HUES64 (cell line): ENCODE results near the gene NMRK1. TPM values are rescaled to one million over a fixed set of nuclear protein-coding genes. Genes with fewer than 3 reads are reported as not detected.

ENCODE experiments used
- H3K27ac ChIP-seq: 2 replicates; pipeline ENCODE4 v1.7.0; 2013; ENCODE audit warnings: low read depth, low read length, inconsistent platforms
- H3K27me3 ChIP-seq: 2 replicates; pipeline ENCODE4 v1.6.1; 2013; ENCODE audit warnings: mild to moderate bottlenecking, low read length; ENCODE audit not compliant: insufficient read depth
- H3K36me3 ChIP-seq: 2 replicates; pipeline ENCODE4 v1.6.1; 2013; ENCODE audit warnings: mild to moderate bottlenecking, low read length; ENCODE audit not compliant: insufficient read depth
- H3K4me1 ChIP-seq: 2 replicates; pipeline ENCODE4 v1.6.1; 2013; ENCODE audit warnings: mild to moderate bottlenecking, low read length, moderate library complexity; ENCODE audit not compliant: insufficient read depth
- H3K4me3 ChIP-seq: 2 replicates; pipeline ENCODE4 v1.5.1; 2013; ENCODE audit warnings: mild to moderate bottlenecking, low read length, moderate library complexity
- H3K9ac ChIP-seq: 2 replicates; pipeline ENCODE4 v1.6.1; 2013; ENCODE audit warnings: mild to moderate bottlenecking, low read depth, low read length
- H3K9me3 ChIP-seq: 2 replicates; pipeline ENCODE4 v1.6.1; 2013; ENCODE audit warnings: low read depth, low read length; ENCODE audit not compliant: insufficient read depth
- WGBS: fragments of 150-250, 120-280 bp; methylation state at CpG from one replicate; pipeline ENCODE4 v1.1.7; 2013; ENCODE audit warnings: missing lambda C conversion rate; 5-methylcytosine and 5-hydroxymethylcytosine counted together
- polyA plus RNA-seq, 2 experiments: library from polyadenylated mRNA; stranded (reverse); fragments of 50-300 nt; gene quantifications; one replicate each; pipeline ENCODE4 v1.2.3, GENCODE V29; 2013

Gene NMRK1
- 5.6 TPM for polyA plus RNA-seq (2013, experiment 1 of 2)
- polyA plus RNA-seq (2013, experiment 2 of 2): 4.6 TPM

- Histone ChIP-seq H3K36me3 (no peaks in the 10 kb centered on the region), H3K27ac (peak within 1 kb of the TSS; percentile 82), H3K27me3 (peaks cover 8% of the 10 kb centered on the region; the same call in 1 of the 2 replicates), H3K4me3 (peak within 1 kb of the TSS; percentile 96), H3K4me1 (peaks cover 28% of the 10 kb centered on the region), H3K9ac (peak within 1 kb of the TSS; percentile 76), H3K9me3 (no peaks in the 10 kb centered on the region)
- WGBS: under 1% methylated on average over 93 of the region's 93 CpGs
Observed at GRCh38 chr9:75087824-75088645, at the start of gene NMRK1, which contains the start of gene OSTF1. Gene NMRK1, minus strand, starts transcription at chr9:75088155. Its CDS starts 5,040 bp downstream, at chr9:75083115. Gene OSTF1, plus strand, starts transcription at chr9:75088514. Its CDS starts 179 bp downstream, at chr9:75088693.

GRCh38 chr9:75134495-75134894 lies 46.5 kb upstream of the NMRK1 start:
- Histone ChIP-seq H3K4me1 (peaks cover 19% of the 10 kb centered on the region), H3K36me3 (no peaks in the 10 kb centered on the region), H3K4me3 (no peak overlapping the region), H3K9ac (no peak overlapping the region), H3K9me3 (no peaks in the 10 kb centered on the region), H3K27ac (no peak overlapping the region), H3K27me3 (no peaks in the 10 kb centered on the region)
- WGBS: 67% methylated on average over 2 of the region's 2 CpGs

- no peak overlapping the region for H3K9ac ChIP-seq
- no peaks in the 10 kb centered on the region for H3K27me3 ChIP-seq
- 61% methylated on average over 3 of the region's 3 CpGs for WGBS
- H3K36me3 ChIP-seq: no peaks in the 10 kb centered on the region
- no peaks in the 10 kb centered on the region for H3K9me3 ChIP-seq
- H3K4me3 ChIP-seq: no peak overlapping the region
- no peak overlapping the region for H3K27ac ChIP-seq
- peaks cover 19% of the 10 kb centered on the region for H3K4me1 ChIP-seq
Observed at GRCh38 chr9:75133396-75133795, 45.4 kb upstream of the NMRK1 start.

- Histone ChIP-seq H3K36me3 (no peaks in the 10 kb centered on the region), H3K9me3 (no peaks in the 10 kb centered on the region), H3K27ac (no peak overlapping the region), H3K4me1 (peaks cover 19% of the 10 kb centered on the region), H3K9ac (no peak overlapping the region), H3K4me3 (no peak overlapping the region), H3K27me3 (no peaks in the 10 kb centered on the region)
- WGBS: 89% methylated on average over 3 of the region's 4 CpGs
Observed at GRCh38 chr9:75132244-75132643, 44.3 kb upstream of the NMRK1 start.

- Histone ChIP-seq H3K9ac (no peak overlapping the region), H3K36me3 (no peaks in the 10 kb centered on the region), H3K27ac (no peak overlapping the region), H3K4me3 (no peak overlapping the region), H3K27me3 (no peaks in the 10 kb centered on the region), H3K9me3 (no peaks in the 10 kb centered on the region), H3K4me1 (peaks cover 19% of the 10 kb centered on the region)
- 97% methylated on average over 3 of the region's 3 CpGs for whole genome bisulfite sequencing
Observed at GRCh38 chr9:75131700-75132099, 43.7 kb upstream of the NMRK1 start.

- H3K36me3 ChIP-seq: no peaks in the 10 kb centered on the region
- 78% methylated on average over 5 of the region's 5 CpGs for WGBS
- no peak overlapping the region for H3K27ac ChIP-seq
- H3K9ac ChIP-seq: no peak overlapping the region
- no peaks in the 10 kb centered on the region for H3K27me3 ChIP-seq
- H3K9me3 ChIP-seq: no peaks in the 10 kb centered on the region
- no peak overlapping the region for H3K4me3 ChIP-seq
- H3K4me1 ChIP-seq: peaks cover 19% of the 10 kb centered on the region
Observed at GRCh38 chr9:75130621-75131230, 42.8 kb upstream of the NMRK1 start.

GRCh38 chr9:75130172-75130571 lies 42.2 kb upstream of the NMRK1 start:
- 94% methylated on average over 5 of the region's 5 CpGs for WGBS
- Histone ChIP-seq H3K4me1 (peaks cover 19% of the 10 kb centered on the region), H3K4me3 (no peak overlapping the region), H3K9me3 (no peaks in the 10 kb centered on the region), H3K27me3 (no peaks in the 10 kb centered on the region), H3K27ac (no peak overlapping the region), H3K9ac (no peak overlapping the region), H3K36me3 (no peaks in the 10 kb centered on the region)

- no peak overlapping the region for H3K4me3 ChIP-seq
- no peaks in the 10 kb centered on the region for H3K36me3 ChIP-seq
- H3K27me3 ChIP-seq: no peaks in the 10 kb centered on the region
- H3K9me3 ChIP-seq: no peaks in the 10 kb centered on the region
- H3K4me1 ChIP-seq: peaks cover 7% of the 10 kb centered on the region
- H3K9ac ChIP-seq: no peak overlapping the region
- H3K27ac ChIP-seq: no peak overlapping the region
- 91% methylated on average over 2 of the region's 2 CpGs for WGBS
Observed at GRCh38 chr9:75128535-75128934, 40.6 kb upstream of the NMRK1 start.

- Histone ChIP-seq H3K4me1 (peaks cover 10% of the 10 kb centered on the region), H3K27me3 (no peaks in the 10 kb centered on the region), H3K9ac (no peak overlapping the region), H3K27ac (no peak overlapping the region), H3K9me3 (no peaks in the 10 kb centered on the region), H3K36me3 (no peaks in the 10 kb centered on the region), H3K4me3 (no peak overlapping the region)
- WGBS: 92% methylated on average over 9 of the region's 10 CpGs
Observed at GRCh38 chr9:75123696-75124095, 35.7 kb upstream of the NMRK1 start.

- WGBS: 44% methylated on average over 5 of the region's 5 CpGs
- H3K36me3 ChIP-seq: no peaks in the 10 kb centered on the region
- no peaks in the 10 kb centered on the region for H3K9me3 ChIP-seq
Observed at GRCh38 chr9:75121914-75122558, 34.1 kb upstream of the NMRK1 start.

GRCh38 chr9:75120686-75121085 lies 32.7 kb upstream of the NMRK1 start:
- no peak overlapping the region for H3K9ac ChIP-seq
- H3K4me1 ChIP-seq: peaks cover 10% of the 10 kb centered on the region
- no peak overlapping the region for H3K27ac ChIP-seq
- H3K36me3 ChIP-seq: no peaks in the 10 kb centered on the region
- no peaks in the 10 kb centered on the region for H3K9me3 ChIP-seq
- WGBS: 92% methylated on average over 4 of the region's 4 CpGs
- H3K27me3 ChIP-seq: no peaks in the 10 kb centered on the region
- no peak overlapping the region for H3K4me3 ChIP-seq

More at GRCh38 chr9:75121914-75122558, 34.1 kb upstream of the NMRK1 start:
- Histone ChIP-seq H3K4me3 (no peak overlapping the region), H3K27ac (no peak overlapping the region), H3K4me1 (peaks cover 10% of the 10 kb centered on the region), H3K27me3 (no peaks in the 10 kb centered on the region), H3K9ac (no peak overlapping the region)
